HG03378 (cell line): ENCODE data around the gene GALNT18.

Experiments
- ATAC-seq: cut with Tn5 transposase; IDR thresholded peaks from one replicate; pipeline ENCODE4 v1.9.1; 2021; ENCODE audit warnings: mild to moderate bottlenecking, moderate library complexity; ENCODE audit not compliant: unreplicated experiment

GALNT18 gene

GRCh38 chr11:11502263-11502861 lies 119.4 kb downstream of the GALNT18 start:
- no peak for ATAC-seq

GRCh38 chr11:11501546-11502262 lies 120.1 kb downstream of the GALNT18 start:
- no peak for ATAC-seq

- ATAC-seq = no peak
Observed at GRCh38 chr11:11500744-11501487, 120.9 kb downstream of the GALNT18 start.

GRCh38 chr11:11499300-11499699 lies 122.5 kb downstream of the GALNT18 start:
- ATAC-seq = no peak

DNA sequence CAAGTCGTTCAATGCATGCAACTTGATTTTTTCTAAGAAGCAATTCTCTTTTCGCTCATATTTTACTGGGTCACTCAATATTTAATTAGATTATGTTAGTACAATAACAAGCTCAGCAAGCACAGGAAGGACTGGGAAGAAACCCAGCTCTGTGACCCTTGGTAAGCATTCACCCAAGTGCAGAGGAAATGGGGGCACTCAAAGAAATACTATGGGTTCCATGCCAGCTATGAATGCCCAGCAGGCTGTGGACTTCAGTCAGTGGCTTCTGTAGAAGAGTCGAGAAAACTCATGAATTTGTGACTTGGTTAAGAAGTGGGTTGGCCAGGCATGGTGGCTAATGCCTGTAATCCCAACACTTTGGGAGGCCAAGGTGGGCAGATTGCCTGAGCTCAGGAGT lies 123.6 kb downstream of the GALNT18 start:
- no peak for ATAC-seq

DNA sequence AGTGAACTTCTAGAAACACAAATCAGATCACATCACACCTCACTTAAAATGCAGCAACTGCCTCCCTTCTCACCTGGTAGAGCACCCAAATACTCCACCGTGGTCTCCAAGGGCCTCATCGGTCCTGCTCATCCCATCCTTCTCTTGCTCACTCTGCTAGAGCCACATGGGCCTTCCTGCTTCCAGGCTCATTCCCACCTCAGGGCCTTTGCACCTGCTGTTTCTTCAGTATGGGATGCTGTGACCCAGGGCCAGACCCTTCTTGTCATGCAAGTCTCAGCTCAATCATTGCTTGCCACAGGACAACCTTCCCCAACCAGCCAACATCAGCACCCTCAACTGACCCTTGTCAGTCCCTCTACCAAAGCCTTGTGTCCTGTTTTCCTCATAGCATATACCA lies 124.9 kb downstream of the GALNT18 start:
- no peak for ATAC-seq

DNA sequence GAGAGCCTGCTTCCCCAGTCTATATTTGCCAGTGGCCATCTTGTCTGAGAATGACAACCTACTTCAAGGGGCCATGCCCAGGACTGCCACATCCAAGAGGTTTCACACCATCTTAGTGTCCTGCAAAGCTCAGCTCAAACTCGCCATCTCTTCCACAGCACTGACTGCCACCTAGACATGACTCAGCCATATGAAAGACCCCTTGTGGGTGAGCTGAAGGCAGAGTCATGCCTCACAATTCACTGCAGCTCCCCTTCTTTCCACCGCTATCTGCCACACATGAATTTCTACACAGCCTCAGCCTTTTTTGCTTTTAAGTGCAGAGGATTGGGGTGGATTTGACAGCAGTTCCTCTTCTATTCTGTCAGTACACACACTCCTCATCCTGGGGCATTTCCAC lies 127.5 kb downstream of the GALNT18 start:
- ATAC-seq = no peak

DNA sequence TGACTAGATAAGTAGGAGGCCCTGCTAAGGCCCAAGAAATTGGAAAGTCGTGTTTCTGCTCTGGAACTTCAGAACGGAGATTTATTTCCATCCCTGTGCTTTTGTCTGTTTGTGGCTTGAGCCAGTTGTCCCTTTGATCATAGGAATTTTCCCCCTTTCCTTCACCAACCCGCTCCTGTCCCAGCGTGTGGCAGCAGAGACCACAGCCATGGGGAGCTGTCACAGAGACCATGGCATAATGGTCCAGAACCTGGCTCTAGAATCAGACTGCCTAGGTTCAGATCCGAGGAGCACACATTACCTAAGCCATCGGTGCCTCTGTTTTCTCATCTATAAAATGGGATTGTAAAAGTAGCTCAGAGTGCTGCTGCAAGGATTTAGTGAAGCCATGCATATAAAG lies 128.1 kb downstream of the GALNT18 start:
- ATAC-seq = no peak

DNA sequence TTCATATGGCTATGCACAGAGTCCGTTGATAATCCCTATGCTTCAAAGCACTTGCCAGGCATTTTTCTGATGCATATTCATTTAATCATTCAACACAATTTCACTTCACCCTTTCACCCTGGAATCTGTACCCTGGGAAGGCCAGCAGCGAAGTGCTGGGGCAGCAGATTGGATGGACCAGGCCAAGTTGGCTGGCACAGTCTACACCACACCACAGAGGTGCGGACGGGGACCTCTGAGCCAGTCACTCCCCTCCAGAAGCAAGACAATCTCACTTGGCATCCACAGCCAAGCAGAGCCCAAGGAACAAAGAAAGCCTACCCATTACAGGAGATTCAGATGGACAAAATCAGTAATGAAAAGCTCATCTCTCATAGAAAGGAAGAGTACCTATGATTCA lies 130.2 kb downstream of the GALNT18 start:
- ATAC-seq = no peak

- no peak for ATAC-seq
Observed at GRCh38 chr11:11491014-11491413, 130.8 kb downstream of the GALNT18 start.

GRCh38 chr11:11486423-11486822 lies 135.4 kb downstream of the GALNT18 start:
- ATAC-seq = no peak

DNA sequence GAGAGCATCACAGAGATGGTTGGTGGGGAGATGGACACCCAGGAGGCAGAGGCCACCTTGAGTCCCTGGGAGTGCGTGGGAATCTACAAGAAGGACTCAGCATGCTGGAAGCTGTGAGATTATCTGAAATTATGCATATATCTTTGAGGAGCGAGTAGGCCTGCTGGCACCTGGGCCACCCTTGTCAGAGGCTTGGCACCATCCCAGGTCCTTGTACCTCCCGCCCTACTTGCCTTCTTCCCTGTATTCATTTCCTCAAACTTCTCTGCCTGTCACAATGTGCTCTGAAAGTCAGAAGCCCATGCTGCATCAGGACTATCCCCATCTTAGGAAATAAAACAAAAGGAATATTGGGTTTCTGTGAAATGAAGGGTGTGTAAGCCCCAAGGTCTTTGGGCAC lies 135.8 kb downstream of the GALNT18 start:
- no peak for ATAC-seq

- no peak for ATAC-seq
Observed at GRCh38 chr11:11483627-11484026, 138.2 kb downstream of the GALNT18 start.

DNA sequence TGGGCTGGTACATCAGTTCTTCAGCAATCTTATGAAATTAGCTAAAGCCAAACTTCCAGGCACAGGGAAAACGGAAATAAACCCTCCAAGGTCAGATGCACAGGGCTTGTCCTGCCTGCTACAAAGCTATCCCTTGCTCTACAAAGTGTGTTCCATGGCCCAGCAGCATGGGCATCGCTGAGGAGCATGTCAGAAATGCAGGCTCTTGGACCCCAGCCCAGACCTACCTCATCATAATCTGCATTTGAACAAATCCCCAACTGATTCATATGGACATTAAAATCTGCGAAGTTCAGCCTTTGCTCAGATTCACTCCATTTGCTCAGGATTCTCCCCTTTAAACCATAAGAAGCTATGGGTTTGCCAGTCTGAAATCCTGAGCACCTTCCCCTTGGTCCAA lies 139.1 kb downstream of the GALNT18 start:
- no peak for ATAC-seq

DNA sequence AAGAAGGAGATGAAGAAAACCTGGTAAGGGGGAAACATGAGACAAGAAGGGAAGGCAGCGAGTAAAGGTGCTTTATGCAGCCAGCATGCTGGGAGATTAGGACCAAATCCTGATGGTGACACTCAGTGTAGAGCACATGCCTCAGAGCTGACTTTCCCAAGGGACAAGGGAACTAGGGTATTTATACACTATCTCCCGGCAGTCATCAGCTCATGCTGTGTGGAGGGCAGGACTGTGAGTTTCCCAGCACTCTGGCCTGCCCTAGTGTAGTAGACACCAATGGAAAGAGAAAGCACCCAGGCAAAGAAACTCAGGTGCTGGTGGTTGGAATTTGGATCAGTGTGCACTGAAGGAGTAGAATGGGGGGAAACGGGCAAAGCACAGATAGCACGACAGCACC lies 140.4 kb downstream of the GALNT18 start:
- no peak for ATAC-seq

DNA sequence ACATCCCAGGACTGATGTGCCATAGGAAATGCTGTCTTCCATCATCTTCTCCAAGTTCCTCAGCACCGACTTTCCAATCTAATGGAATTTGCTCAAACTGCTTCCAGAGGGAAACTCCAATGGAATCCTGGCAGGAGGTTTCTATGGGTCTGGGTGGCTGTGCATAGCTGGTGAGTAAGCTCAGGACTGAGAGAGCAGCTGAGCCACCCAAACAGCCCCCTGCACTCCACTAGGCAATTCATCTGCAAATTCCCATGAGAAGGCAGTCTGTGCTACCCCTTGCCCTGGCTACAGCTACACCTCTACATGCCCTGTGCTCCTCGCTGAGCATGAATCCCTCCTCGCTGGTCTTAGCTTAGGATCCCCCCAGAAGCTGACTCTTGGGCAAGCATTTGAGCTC lies 140.8 kb downstream of the GALNT18 start:
- ATAC-seq = no peak

GRCh38 chr11:11478687-11479086 lies 143.1 kb downstream of the GALNT18 start:
- no peak for ATAC-seq

- no peak for ATAC-seq
Observed at GRCh38 chr11:11477695-11478420, 143.9 kb downstream of the GALNT18 start.

GRCh38 chr11:11476971-11477645 lies 144.7 kb downstream of the GALNT18 start:
- ATAC-seq = no peak

- no peak for ATAC-seq
Observed at GRCh38 chr11:11476499-11476898, 145.3 kb downstream of the GALNT18 start.

GRCh38 chr11:11472106-11472505 lies 149.7 kb downstream of the GALNT18 start:
- no peak for ATAC-seq
